ENCODE results near the gene CCDC134.

- TF ChIP-seq, protein P1, sequence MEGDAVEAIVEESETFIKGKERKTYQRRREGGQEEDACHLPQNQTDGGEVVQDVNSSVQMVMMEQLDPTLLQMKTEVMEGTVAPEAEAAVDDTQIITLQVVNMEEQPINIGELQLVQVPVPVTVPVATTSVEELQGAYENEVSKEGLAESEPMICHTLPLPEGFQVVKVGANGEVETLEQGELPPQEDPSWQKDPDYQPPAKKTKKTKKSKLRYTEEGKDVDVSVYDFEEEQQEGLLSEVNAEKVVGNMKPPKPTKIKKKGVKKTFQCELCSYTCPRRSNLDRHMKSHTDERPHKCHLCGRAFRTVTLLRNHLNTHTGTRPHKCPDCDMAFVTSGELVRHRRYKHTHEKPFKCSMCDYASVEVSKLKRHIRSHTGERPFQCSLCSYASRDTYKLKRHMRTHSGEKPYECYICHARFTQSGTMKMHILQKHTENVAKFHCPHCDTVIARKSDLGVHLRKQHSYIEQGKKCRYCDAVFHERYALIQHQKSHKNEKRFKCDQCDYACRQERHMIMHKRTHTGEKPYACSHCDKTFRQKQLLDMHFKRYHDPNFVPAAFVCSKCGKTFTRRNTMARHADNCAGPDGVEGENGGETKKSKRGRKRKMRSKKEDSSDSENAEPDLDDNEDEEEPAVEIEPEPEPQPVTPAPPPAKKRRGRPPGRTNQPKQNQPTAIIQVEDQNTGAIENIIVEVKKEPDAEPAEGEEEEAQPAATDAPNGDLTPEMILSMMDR (conservative IDR thresholded peaks at IDR 0.05) = no peak
- no peak for TF ChIP-seq ZFX (IDR thresholded peaks at IDR 0.05)
Measured at GRCh38 chr22:41831383-41831782, 30.9 kb downstream of the CCDC134 start.
